Nucleus accumbens (tissue), 56 donors: ENCODE data around the gene MRPL9.
A peak's percentile ranks its signal among the peaks of the same experiment; 100 is the strongest.
"Not testable (repeated sequence)": the region's sequence is repeated elsewhere in the genome, so short reads cannot be mapped to it uniquely, and the experiment has no call there.

Experiments
- DNase-seq, 56 donors: peaks; one replicate each; lab custom pipeline; 2025; lab: John Stamatoyannopoulos, UW

Gene MRPL9

GRCh38 chr1:151737026-151737425 is 26.3 kb downstream of the MRPL9 start:
- no peak for DNase-seq

DNA sequence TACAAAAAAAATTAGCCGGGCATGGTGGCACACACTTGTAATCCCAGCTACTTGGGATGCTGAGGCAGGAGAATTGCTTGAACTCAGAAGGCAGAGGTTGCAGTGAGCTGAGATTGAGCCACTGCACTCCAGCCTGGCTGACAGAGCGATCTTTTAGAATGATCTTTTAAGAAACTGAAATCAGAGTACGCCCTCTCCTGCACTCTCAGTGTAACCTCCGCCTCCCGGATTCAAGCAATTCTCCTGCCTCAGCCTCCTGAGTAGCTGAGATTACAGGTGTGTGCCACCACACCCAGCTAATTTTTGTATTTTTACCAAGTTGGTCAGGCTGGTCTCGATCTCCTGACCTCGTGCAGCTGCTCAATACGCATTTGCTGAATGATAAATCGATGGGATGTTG is 29.3 kb downstream of the MRPL9 start:
- DNase-seq, result not testable (repeated sequence)

- DNase-seq, result no peak
Measured at GRCh38 chr1:151733126-151733525, 30.2 kb downstream of the MRPL9 start.

DNA sequence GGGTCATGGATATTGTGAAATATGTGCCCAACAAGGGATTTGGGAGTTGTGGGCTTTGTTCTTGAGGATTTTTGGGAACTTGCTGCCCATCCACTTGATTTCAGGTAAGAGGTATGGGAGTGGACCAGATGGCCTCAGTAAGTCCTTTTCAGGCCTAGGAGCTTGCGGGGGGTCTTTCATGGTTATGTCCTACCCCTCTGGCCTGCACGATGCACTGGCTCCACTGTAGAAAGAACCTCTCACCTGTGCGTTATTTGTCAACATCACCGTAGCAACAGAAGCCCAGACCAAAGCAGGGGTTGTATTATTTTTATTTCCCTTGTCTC is 33.4 kb downstream of the MRPL9 start:
- DNase-seq, result no peak

DNA sequence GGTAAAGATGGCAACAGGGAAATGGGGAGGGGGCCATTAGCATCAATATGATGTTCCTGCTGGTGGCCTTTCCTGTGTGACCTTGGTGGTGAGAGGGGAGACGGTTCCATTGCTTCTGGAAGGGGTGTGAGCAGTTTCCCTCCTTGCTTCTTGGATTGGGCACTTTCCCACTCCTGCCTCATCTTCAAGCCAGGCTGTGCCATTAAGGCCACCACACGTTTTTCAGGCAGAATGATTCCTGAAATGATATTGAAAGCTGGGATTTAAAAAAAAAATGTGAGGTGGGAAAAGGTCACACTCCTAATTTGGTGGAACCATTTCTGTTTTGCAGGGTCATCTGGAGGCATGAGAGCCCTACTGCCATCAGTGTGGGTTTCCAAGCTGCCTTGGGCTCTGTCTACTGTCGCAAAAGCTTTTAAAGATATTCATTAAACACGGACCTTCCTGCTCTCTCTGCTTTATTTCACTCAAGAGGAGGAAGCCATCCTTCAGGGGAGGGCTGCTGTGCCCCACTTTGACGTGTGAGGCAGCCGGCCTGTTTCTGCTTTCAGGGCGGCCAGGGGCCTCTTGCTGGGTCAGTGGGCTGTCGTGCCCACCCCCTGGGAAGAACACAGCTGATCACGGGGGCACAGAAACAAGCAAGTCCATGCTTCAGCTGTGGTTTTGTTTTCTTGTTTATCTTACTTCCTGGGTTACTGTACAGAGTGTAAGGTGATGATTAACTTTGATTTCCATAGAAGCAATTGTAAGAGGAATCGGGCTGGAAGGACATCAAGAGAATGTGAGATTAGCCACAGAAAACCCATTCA is 33.9 kb downstream of the MRPL9 start:
- DNase-seq, result no peak

DNA sequence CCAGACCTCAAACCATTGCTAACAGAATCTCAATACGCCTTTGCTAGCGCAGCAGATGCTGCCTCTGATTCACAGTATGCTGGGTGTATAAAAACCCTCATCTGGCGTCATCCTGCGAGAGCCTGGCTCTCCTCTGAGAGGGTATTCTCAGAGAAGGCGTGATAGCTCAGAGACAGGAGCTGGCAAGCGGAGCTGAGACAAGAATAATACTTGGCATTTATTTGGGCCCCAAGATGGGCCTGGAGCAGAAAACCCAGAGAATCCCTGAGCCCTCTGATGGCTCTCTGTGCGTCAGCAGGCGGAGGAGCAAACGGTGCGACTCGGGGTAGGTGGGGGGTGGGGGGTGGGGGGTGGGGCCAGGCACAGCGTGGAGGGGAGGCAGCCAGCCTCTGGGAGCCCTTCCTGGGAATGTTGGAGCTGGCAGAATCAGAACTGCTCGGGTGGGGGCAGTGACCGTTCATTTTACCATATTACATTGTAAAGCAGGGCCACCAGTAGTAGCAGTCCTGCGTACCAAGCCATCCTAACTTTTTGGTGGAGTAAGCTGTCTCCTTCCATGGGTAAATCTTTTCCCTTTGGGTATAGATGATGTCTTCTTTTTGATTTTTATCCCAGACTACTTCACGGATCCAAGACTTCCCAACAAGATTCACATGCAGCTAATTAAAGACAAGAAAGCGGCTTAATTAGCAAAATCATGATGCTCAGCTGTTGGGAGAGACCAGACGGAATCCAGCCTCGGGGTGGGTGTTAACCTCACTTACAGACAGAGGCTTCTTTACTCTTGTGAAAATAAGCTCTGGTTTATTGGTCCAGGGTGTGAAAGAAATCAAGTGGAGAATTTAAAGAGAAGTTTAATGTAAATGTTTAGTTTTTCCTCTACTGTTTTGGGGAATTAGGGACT is 34.9 kb downstream of the MRPL9 start:
- DNase-seq, result peak in 41 of 56 donors; percentile 14 to 78 (median 53)

DNA sequence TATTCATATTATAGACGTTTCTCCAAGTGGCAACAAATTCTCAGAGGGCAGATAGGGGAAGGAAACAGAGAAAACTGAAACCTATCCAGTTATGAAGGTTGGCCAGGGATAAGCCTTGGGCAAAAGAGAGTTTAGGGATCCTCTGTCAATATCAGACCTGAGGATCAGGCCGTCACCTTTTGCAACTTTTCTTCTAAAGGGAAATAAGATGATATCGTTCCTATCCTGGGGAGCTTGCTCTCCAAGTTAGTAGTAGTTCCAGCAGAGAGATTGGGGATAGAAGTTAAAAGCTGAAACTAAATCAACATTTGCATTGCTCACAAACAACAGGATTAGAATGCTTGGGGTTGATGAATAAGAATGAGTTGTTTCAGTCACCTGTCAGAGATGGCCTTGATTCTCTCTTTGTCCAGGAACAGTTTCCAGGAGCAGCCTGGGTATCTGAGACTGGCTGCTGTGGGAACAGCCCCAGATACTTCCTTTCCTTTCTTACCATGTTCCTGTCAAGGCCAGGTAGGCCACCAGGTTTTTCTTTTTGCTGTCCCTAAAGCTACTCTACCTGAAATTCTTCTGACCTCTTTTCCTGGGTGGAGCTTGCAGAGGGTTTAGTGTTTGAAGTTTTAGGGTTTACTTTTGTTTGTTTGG is 39.4 kb downstream of the MRPL9 start:
- DNase-seq, result no peak

GRCh38 chr1:151721788-151722510 is 41.3 kb downstream of the MRPL9 start:
- no peak for DNase-seq

DNA sequence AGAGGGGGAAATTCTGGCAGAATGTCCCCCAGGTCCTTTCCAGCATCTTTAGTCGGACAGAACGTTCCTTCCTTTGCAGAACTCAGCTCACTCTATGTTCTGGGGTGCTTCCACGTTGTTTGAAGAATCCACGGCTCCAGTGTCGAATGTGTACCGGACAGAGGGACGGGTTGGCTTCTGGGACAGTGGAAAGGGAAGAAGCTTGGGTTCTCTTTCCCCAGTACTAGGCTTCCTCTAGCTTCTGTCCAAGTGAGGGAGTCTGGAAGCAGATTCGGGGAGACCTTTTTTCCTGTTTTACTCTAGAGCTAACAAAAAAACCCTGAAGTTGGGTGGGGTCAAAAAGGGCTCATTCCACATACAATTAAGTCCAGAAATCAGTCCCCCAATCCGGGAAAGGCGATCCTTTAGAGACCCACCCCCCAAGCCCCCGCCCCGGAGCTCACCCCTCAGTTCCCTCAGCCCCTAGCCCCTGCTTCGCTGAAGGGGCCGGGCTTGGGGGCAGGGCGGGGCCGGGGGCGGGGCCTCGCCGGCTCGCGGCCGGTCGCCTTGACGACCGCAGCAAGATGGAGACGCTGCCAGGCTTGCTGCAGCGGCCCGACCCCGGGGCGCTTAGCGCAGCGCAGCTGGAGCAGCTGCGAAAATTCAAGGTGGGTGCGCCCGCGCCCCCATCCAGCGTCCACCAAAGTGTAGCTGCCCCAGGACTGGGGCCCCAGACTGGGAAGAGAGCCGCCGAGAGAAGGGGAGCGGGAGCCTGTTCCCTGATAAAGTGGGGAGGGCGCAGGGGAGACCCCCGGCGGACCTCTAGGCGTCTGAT is 42.1 kb downstream of the MRPL9 start, which contains the start of gene RIIAD1:
RIIAD1 (plus strand) TSS at position 549 of the 814 bp plus-strand sequence; CDS start at position 564, 15 bp downstream.
- DNase-seq, result peak in 15 of 56 donors; percentile 8 to 50 (median 23)

- no peak for DNase-seq
Measured at GRCh38 chr1:151720554-151720953, 42.7 kb downstream of the MRPL9 start.

GRCh38 chr1:151720125-151720524 is 43.2 kb downstream of the MRPL9 start:
- DNase-seq, result no peak

- no peak for DNase-seq
Measured at GRCh38 chr1:151718666-151719065, 44.6 kb downstream of the MRPL9 start.

DNA sequence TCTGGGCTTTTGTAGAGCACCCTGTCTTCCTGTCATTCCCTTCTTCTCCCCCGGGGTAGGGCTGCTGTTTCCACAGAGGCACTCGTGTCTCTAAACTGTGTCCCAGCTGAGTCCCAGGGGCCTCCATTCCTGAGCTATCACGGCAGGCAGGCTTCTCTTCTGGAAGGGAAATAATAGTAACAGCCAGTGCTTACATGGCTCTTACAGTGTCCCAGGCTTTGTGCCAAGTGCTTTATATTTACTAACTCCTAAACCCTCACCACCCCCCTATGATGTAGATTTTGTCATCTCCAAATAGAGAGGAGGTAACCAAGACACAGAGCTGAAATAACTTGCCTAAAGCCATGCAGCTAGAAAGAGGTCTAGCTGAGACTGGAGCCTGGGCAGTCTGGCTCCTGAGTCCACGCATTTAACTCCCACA is 45.3 kb downstream of the MRPL9 start:
- DNase-seq, result no peak

GRCh38 chr1:151716771-151717631 is 46.3 kb downstream of the MRPL9 start, which contains the start of gene CELF3:
Gene CELF3 (minus strand): TSS chr1:151716803. CDS start chr1:151716020, 783 bp downstream.
- DNase-seq, result peak in 50 of 56 donors; percentile 18 to 87 (median 68)

- DNase-seq, result no peak
Measured at GRCh38 chr1:151716405-151716762, 46.9 kb downstream of the MRPL9 start.

DNA sequence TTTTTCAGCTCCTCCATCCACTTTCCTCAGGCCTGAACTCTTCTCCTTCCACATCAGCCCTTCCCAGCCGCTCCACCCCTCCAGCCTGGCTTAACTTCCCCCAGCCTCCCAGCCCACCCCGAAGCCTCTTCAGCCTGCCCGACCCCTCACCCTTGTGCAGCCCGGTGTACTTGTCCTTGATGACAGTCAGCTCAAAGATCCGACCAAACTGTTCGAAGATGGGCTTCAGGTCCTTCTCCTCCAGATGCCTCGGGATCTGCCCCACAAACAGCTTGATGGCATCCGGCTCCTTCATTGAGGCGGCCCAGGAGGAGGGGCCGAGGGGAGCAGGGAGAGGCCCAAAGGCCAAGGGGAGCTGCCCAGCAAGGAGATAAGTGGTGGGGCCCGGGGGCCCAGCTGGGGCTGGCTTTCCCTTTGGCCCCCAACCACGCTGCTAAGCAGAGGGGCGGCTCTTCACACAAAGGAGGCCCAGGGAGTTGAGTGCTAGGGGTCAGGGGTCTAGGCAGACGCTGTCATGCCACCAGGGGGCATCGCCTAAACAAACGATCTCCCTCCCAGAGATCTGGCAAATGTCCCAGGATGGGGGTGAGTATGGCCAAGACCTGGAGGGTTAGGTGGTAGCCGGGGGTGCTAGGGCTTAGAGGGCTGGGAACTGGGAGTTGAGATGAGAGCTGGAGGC is 47.4 kb downstream of the MRPL9 start:
- peak in 2 of 56 donors; percentile 16 to 39 for DNase-seq

DNA sequence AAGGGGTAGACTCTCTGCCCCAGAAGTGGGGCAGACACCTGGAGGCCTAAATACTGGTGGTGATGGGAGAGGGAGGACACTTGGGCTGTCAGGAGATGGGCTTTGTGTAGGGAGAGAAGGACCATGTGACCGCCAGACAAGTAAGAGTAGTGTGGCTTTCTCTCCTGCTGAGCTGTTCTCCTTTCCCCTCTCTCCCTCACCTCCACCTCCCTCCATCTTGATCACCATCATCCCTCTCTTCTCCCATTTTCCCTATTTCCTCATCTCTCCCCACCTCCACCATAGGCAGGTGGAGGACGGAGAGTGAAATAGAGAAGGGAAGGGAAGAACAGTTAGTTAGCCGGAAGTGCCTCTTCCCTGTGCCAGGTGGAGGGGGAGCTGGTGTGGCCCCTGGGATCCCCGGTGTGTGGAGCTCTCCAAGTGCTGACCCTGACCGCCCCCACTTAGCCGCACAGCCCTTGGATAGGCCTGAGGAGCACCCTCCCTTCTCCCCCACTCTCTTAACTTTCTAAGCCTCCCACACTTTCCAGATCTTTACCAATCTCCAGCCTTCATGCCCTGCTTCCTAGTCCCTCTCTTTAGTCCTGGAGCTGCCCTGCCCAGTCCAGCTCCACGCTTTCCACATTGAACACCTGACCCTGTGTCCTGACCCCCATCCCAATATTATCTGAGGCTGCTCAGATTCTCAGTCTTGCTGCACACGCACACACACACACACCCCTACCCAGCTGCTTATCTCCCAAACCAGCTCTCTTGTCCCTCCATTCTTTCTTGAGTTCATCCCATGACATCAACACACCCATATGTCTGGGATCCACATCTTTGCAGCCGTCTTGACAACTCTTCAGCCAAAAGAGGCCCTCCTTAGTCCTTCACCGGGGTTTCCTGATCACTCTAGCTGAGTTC is 48.2 kb downstream of the MRPL9 start:
- DNase-seq, result no peak
